CD4-positive, alpha-beta T cell treated with Interleukin-21 for 1 hour (primary cell): ENCODE data around the gene CAMK2N2.
A peak's percentile ranks its signal among the peaks of the same experiment; 100 is the strongest.

Source experiments
- DNase-seq: peaks from one replicate; pipeline ENCODE4 v3.0.0-alpha.2; 2020

CAMK2N2 gene

GRCh38 chr3:184239708-184240107, 21.6 kb downstream of the CAMK2N2 start:
- no peak for DNase-seq

GRCh38 chr3:184239221-184239620, 22.1 kb downstream of the CAMK2N2 start:
- DNase-seq = no peak

- DNase-seq = no peak
Observed at GRCh38 chr3:184238246-184238818, 23.0 kb downstream of the CAMK2N2 start.

- no peak for DNase-seq
Observed at GRCh38 chr3:184237807-184238206, 23.5 kb downstream of the CAMK2N2 start.

GRCh38 chr3:184237211-184237610, 24.1 kb downstream of the CAMK2N2 start:
- no peak for DNase-seq

GRCh38 chr3:184236636-184237035, 24.7 kb downstream of the CAMK2N2 start:
- DNase-seq = no peak

GRCh38 chr3:184236033-184236410, 25.3 kb downstream of the CAMK2N2 start:
- no peak for DNase-seq

GRCh38 chr3:184235381-184236032, 25.8 kb downstream of the CAMK2N2 start:
- DNase-seq = no peak

GRCh38 chr3:184234671-184235380, 26.5 kb downstream of the CAMK2N2 start:
- no peak for DNase-seq

GRCh38 chr3:184234224-184234623, 27.1 kb downstream of the CAMK2N2 start:
- DNase-seq = no peak

GRCh38 chr3:184233127-184233843, 28.1 kb downstream of the CAMK2N2 start:
- DNase-seq = no peak

GRCh38 chr3:184231671-184232070, 29.7 kb downstream of the CAMK2N2 start:
- DNase-seq = no peak

- DNase-seq = no peak
Observed at GRCh38 chr3:184230603-184231528, 30.5 kb downstream of the CAMK2N2 start.

- DNase-seq = no peak
Observed at GRCh38 chr3:184230081-184230602, 31.2 kb downstream of the CAMK2N2 start.

GRCh38 chr3:184229394-184230080, 31.8 kb downstream of the CAMK2N2 start, which contains the start of gene VWA5B2:
VWA5B2 (plus strand) TSS chr3:184229585; CDS start chr3:184230529, 944 bp downstream.
- DNase-seq = peak; percentile 81

- DNase-seq = no peak
Observed at GRCh38 chr3:184228376-184229137, 32.8 kb downstream of the CAMK2N2 start.

GRCh38 chr3:184227481-184227935, 33.8 kb downstream of the CAMK2N2 start:
- DNase-seq = peak; percentile 63

- DNase-seq = no peak
Observed at GRCh38 chr3:184223946-184224345, 37.4 kb downstream of the CAMK2N2 start.

- DNase-seq = no peak
Observed at GRCh38 chr3:184222521-184222920, 38.8 kb downstream of the CAMK2N2 start.

- DNase-seq = no peak
Observed at GRCh38 chr3:184218814-184219213, 42.5 kb downstream of the CAMK2N2 start.

- DNase-seq = no peak
Observed at GRCh38 chr3:184211718-184212117, 49.6 kb downstream of the CAMK2N2 start.
